ENCODE measurements around the gene GRAP.

The GRAP gene

GRCh38 chr17:19004421-19005136 is 42.2 kb downstream of the GRAP start, which contains the start of gene FAM83G:
TSS of gene FAM83G (minus strand) at chr17:19004764. CDS start at chr17:19004041, 723 bp downstream.
- no peak for DNase-seq
- peaks cover 4% of the 10 kb centered on the region for H3K9me3 ChIP-seq (ENCODE audit: severe bottlenecking)
- no peak within 1 kb of the TSS for H3K4me3 ChIP-seq (ENCODE audit: low read depth, low read length)
- H3K27me3 ChIP-seq (ENCODE audit: insufficient read depth, low read depth, severe bottlenecking): no peaks in the 10 kb centered on the region
- H3K27ac ChIP-seq: no peak within 1 kb of the TSS
- H3K36me3 ChIP-seq: no peaks in the 10 kb centered on the region
- no peak for TF ChIP-seq CTCF (IDR thresholded peaks at IDR 0.05; ENCODE audit: low read depth, low read length)

- Histone ChIP-seq H3K27me3 (ENCODE audit: insufficient read depth, low read depth, severe bottlenecking) (no peaks in the 10 kb centered on the region), H3K36me3 (no peaks in the 10 kb centered on the region), H3K4me3 (ENCODE audit: low read depth, low read length) (no peak overlapping the region), H3K9me3 (ENCODE audit: severe bottlenecking) (peaks cover 4% of the 10 kb centered on the region), H3K27ac (no peak overlapping the region)
- no peak for DNase-seq
- no peak for TF ChIP-seq CTCF (IDR thresholded peaks at IDR 0.05; ENCODE audit: low read depth, low read length)
Measured at GRCh38 chr17:19003543-19004420, 43.0 kb downstream of the GRAP start.

- Histone ChIP-seq H3K4me3 (ENCODE audit: low read depth, low read length) (no peak overlapping the region), H3K27me3 (ENCODE audit: insufficient read depth, low read depth, severe bottlenecking) (no peaks in the 10 kb centered on the region), H3K36me3 (no peaks in the 10 kb centered on the region), H3K9me3 (ENCODE audit: severe bottlenecking) (peaks cover 4% of the 10 kb centered on the region), H3K27ac (no peak overlapping the region)
- no peak for DNase-seq
- TF ChIP-seq CTCF (IDR thresholded peaks at IDR 0.05; ENCODE audit: low read depth, low read length): no peak
Measured at GRCh38 chr17:19002805-19003542, 43.8 kb downstream of the GRAP start.

- Histone ChIP-seq H3K27me3 (ENCODE audit: insufficient read depth, low read depth, severe bottlenecking) (no peaks in the 10 kb centered on the region), H3K4me3 (ENCODE audit: low read depth, low read length) (no peak overlapping the region), H3K27ac (no peak overlapping the region), H3K9me3 (ENCODE audit: severe bottlenecking) (peaks cover 4% of the 10 kb centered on the region), H3K36me3 (no peaks in the 10 kb centered on the region)
- no peak for TF ChIP-seq CTCF (IDR thresholded peaks at IDR 0.05; ENCODE audit: low read depth, low read length)
- DNase-seq: no peak
Measured at GRCh38 chr17:19001907-19002590, 44.7 kb downstream of the GRAP start.

- Histone ChIP-seq H3K27ac (no peak overlapping the region), H3K36me3 (no peaks in the 10 kb centered on the region), H3K4me3 (ENCODE audit: low read depth, low read length) (no peak overlapping the region), H3K9me3 (ENCODE audit: severe bottlenecking) (no peaks in the 10 kb centered on the region), H3K27me3 (ENCODE audit: insufficient read depth, low read depth, severe bottlenecking) (no peaks in the 10 kb centered on the region)
- DNase-seq: no peak
- TF ChIP-seq CTCF (IDR thresholded peaks at IDR 0.05; ENCODE audit: low read depth, low read length): no peak
Measured at GRCh38 chr17:19000531-19001325, 46.0 kb downstream of the GRAP start.

Data from WERI-Rb-1 (cell line).